ENCODE results near the gene IFRD2. TPM values are rescaled to one million over a fixed set of nuclear protein-coding genes. Genes with fewer than 3 reads are reported as not detected.

The IFRD2 gene
- total and polyA plus RNA-seq, 7 donors: 24.5 to 73.1 (median 51.8) TPM

DNA sequence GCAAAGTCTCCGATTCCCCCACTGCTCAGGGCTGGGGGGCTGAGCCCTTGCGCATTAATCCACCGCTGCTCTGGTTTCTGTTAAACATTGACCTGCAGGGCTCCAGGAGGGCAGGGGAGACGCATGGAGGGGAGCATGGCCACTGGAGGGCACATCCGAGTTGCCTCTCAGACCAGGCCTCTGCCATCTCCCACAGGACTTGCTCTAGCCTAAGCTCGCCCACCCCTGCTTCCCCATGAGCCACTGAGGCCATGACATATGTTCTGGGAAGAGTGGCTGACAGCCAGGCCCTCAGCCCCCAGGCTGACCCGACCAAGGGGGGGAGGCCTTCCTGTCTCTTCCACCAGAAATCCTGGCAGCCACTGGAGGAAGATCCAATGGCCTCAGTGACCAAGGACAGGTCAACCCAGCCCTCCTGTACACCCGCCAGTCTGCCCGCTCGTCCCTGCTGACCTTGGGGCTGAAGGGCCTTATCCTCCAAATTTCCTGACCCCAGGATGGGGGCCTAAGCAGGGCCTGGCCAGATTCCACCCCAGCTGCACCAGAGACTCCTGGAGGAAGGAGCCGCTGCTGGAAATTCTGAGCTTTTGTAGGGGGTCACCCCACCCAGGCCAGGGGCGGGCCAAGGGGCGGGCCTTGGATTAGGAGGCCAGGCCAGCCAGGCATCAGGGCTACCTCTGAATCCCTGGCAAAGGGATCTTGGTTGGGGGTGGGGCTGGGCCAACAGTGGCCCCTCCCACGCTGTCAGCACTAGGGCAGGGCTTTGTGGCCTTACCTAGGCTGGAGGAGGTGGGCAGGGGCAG is 11.0 kb upstream of the IFRD2 start, which contains the start of gene HYAL1:
Gene HYAL1, minus strand, starts transcription at position 562 of the 803 bp plus-strand sequence. CDS start 618 bp downstream, outside the sequence.
- DNase-seq: peak; percentile 83
- no peaks in the 10 kb centered on the region for H3K9me3 ChIP-seq
- peak within 1 kb of the TSS; percentile 48 to 72 (median 58) for H3K27ac ChIP-seq
- no peaks in the 10 kb centered on the region for H3K36me3 ChIP-seq
- H3K4me1 ChIP-seq: peaks cover 4 to 38% (median 37%) of the 10 kb centered on the region in 4 donors
- no peaks in the 10 kb centered on the region for H3K27me3 ChIP-seq
- peak within 1 kb of the TSS in 1 of 4 donors; percentile 14 for H3K4me3 ChIP-seq
- intact Hi-C loops (cut with DNase I): no loop called here
- TF ChIP-seq POLR2A (IDR thresholded peaks at IDR 0.05) (no peak), POLR2AphosphoS5 (IDR thresholded peaks at IDR 0.05) (peak in 2 of 4 donors; percentile 30 to 49), EP300 (IDR thresholded peaks at IDR 0.05) (no peak)
- TF ChIP-seq, protein P1, sequence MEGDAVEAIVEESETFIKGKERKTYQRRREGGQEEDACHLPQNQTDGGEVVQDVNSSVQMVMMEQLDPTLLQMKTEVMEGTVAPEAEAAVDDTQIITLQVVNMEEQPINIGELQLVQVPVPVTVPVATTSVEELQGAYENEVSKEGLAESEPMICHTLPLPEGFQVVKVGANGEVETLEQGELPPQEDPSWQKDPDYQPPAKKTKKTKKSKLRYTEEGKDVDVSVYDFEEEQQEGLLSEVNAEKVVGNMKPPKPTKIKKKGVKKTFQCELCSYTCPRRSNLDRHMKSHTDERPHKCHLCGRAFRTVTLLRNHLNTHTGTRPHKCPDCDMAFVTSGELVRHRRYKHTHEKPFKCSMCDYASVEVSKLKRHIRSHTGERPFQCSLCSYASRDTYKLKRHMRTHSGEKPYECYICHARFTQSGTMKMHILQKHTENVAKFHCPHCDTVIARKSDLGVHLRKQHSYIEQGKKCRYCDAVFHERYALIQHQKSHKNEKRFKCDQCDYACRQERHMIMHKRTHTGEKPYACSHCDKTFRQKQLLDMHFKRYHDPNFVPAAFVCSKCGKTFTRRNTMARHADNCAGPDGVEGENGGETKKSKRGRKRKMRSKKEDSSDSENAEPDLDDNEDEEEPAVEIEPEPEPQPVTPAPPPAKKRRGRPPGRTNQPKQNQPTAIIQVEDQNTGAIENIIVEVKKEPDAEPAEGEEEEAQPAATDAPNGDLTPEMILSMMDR (IDR thresholded peaks at IDR 0.05): no peak
- WGBS, 2 donors: 40 to 71% methylated on average over 14 of the region's 14 CpGs

DNA sequence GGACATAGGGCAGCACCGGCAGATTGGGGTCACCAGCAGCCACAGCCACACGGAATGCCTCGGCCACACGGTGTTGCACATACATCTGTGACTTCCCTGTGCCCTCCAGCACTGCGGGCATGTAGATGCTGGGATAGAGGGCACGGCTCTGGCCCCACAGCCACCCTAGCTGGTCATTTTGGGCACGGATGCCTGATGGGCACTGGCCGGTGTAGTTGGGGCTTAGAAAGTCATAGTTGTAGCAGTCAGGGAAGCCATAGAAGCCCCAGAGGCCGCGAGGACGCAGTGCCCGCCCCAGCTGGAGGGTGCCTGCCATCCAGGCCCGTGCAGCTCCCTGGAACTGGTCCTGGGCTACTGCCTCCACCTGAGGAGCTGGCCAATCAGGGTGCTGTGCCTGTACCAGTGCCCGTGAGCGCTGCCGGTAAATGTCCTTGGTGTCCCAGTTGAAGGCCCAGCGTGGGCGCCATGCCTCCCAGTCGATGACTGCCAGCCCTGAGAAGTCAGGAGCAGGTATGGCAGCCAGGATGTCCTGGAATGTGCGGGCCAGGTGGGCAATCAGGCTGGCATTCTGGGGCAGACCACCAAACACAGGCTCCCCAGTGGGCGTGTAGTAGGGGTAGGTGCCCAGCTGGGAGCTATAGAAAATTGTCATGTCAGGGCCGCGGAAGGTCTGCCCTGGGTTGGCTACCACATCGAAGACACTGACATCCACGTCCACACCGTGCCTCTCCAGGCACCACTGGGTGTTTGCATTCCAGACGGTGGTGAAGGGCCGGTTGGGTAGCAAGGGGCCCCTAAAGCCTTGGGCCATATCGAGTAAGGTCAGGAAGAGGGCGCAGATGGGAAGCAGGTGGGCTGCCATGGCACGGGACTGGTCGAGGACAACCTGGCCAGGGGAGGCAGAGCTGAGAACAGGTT is 10.1 kb upstream of the IFRD2 start:
- Histone ChIP-seq H3K9me3 (no peaks in the 10 kb centered on the region), H3K27me3 (no peaks in the 10 kb centered on the region), H3K4me3 (no peak overlapping the region), H3K4me1 (peaks cover 4 to 45% (median 40%) of the 10 kb centered on the region in 4 donors), H3K36me3 (no peaks in the 10 kb centered on the region), H3K27ac (peak overlapping the region; percentile 48 to 72 (median 58))
- TF ChIP-seq POLR2AphosphoS5 (IDR thresholded peaks at IDR 0.05) (no peak), POLR2A (IDR thresholded peaks at IDR 0.05) (no peak), EP300 (IDR thresholded peaks at IDR 0.05) (no peak)
- TF ChIP-seq, protein P1 (IDR thresholded peaks at IDR 0.05): no peak
- 92 to 93% methylated on average over 32 of the region's 32 CpGs for WGBS, 2 donors
- intact Hi-C loops (cut with DNase I): no loop called here
- DNase-seq: no peak

DNA sequence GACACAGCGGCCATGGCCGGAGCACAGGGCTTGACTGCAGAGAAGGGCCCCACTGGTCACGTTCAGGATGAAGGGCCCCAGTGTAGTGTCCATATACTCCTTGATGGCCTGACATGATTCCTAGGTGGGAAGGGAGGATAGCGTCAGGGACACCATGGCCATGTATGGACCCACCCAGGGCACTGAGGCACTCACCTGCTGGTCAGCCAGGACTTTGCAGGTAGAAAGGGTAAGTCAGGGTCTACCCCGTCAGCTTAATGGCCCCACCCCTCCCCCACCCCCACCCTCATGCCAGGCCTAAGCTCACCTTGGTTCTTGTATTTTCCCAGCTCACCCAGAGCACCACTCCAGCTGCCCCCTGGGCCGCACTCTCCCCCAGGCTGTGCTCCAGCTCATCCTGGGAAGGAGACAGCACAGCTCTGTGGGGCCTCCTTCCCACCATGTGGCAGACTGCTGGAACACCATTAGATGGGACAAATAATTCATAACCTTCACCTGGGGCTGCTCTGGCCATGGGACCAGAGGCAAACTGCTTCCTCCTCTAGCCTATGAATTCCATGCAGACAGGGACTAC is 8.5 kb upstream of the IFRD2 start:
- H3K4me3 ChIP-seq: no peak overlapping the region
- 92 to 94% methylated on average over 6 of the region's 6 CpGs for WGBS, 2 donors
- H3K27ac ChIP-seq: peak overlapping the region; percentile 88 to 89 (median 88)
- no peaks in the 10 kb centered on the region for H3K27me3 ChIP-seq
- intact Hi-C loops (cut with DNase I): no loop called here
- peaks cover 4 to 45% (median 40%) of the 10 kb centered on the region in 4 donors for H3K4me1 ChIP-seq
- DNase-seq: no peak
- TF ChIP-seq, protein P1 (IDR thresholded peaks at IDR 0.05): no peak
- TF ChIP-seq EP300 (IDR thresholded peaks at IDR 0.05) (no peak), POLR2AphosphoS5 (IDR thresholded peaks at IDR 0.05) (no peak), POLR2A (IDR thresholded peaks at IDR 0.05) (no peak)
- no peaks in the 10 kb centered on the region for H3K9me3 ChIP-seq
- no peaks in the 10 kb centered on the region for H3K36me3 ChIP-seq

DNA sequence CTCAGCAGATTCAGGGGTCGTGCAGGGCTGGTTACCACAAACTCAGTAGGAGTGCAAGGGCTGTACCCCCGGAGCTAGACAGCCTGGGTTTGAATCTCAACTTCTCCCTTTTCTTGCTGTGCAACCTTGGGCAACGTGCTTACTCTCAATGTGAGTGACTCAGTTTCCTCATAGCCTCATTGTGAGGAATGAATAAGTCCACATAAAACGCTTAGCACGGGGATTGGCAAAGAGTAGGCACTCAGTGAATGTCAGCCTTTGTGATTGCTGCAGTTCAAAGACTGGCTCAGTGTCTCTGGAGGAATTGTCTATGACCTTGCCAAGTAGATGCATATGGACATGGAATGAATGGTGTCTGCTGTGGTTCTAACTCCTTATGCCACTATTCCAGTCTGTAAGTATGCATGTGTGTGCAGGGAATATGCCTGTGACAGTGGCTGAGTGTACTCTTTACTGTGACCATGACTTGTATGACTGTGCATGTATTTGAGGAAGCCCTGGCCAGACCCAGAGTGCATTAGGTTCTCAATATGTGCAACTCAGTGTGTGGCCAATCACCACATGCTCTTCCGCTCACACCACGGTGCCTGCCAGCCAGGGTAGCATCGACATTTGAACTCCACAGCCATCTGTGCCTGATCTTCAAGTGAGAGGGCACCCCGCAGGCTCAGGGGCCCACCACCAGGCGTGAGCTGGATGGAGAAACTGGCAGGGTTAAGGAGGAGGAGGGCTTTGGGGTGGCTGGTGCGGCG is 7.9 kb upstream of the IFRD2 start:
- TF ChIP-seq POLR2AphosphoS5 (IDR thresholded peaks at IDR 0.05) (peak in 1 of 4 donors; percentile 6), POLR2A (IDR thresholded peaks at IDR 0.05) (peak in 1 of 2 donors; percentile 24), EP300 (IDR thresholded peaks at IDR 0.05) (no peak)
- TF ChIP-seq, protein P1 (IDR thresholded peaks at IDR 0.05): no peak
- Histone ChIP-seq H3K9me3 (no peaks in the 10 kb centered on the region), H3K36me3 (no peaks in the 10 kb centered on the region), H3K27me3 (no peaks in the 10 kb centered on the region), H3K4me1 (peaks cover 4 to 45% (median 40%) of the 10 kb centered on the region in 4 donors), H3K4me3 (peak overlapping the region; percentile 38 to 69 (median 63)), H3K27ac (peak overlapping the region; percentile 88 to 89 (median 88))
- 55 to 56% methylated on average over 12 of the region's 12 CpGs for WGBS, 2 donors
- peak; percentile 75 for DNase-seq
- intact Hi-C loops (cut with DNase I): loop anchor here (2.0 kb wide), 1 partner anchor 21 kb away; no protein-coding TSS in a partner anchor

Measured in sigmoid colon (tissue), 7 donors.